Hindlimb muscle (tissue), 1 donor: ENCODE results near the gene PPARA. TPM values are rescaled to one million over a fixed set of nuclear protein-coding genes. Genes with fewer than 3 reads are reported as not detected.

Source experiments
- DNase-seq: peaks from one replicate; pipeline ENCODE4 v3.0.0-alpha.2; 2013
- polyA plus RNA-seq: library from polyadenylated mRNA; unstranded; fragments of 120-200 nt; gene quantifications from one replicate; pipeline ENCODE4 v1.2.1, GENCODE V29; 2013; ENCODE audit not compliant: insufficient read length

Gene PPARA
- 24.5 TPM for polyA plus RNA-seq

GRCh38 chr22:46150034-46150654 is at the start of gene PPARA:
TSS of gene PPARA (plus strand) at chr22:46150526. CDS start at chr22:46198384, 47,858 bp downstream.
- peak; percentile 91 for DNase-seq

GRCh38 chr22:46102159-46102558 is 48.2 kb upstream of the PPARA start:
- no peak for DNase-seq

- no peak for DNase-seq
These were observed 47.6 kb upstream of the PPARA start for GRCh38 chr22:46102752-46103151.

- no peak for DNase-seq
These were observed 47.1 kb upstream of the PPARA start for GRCh38 chr22:46103181-46103580.

- no peak for DNase-seq
These were observed 46.7 kb upstream of the PPARA start for GRCh38 chr22:46103664-46104063.

GRCh38 chr22:46104170-46104880 is 46.0 kb upstream of the PPARA start:
- DNase-seq: no peak

GRCh38 chr22:46104881-46105493 is 45.3 kb upstream of the PPARA start:
- DNase-seq: no peak

GRCh38 chr22:46105494-46106278 is 44.6 kb upstream of the PPARA start:
- DNase-seq: no peak

- no peak for DNase-seq
These were observed 43.9 kb upstream of the PPARA start for GRCh38 chr22:46106279-46107022.

GRCh38 chr22:46107089-46107664 is 43.1 kb upstream of the PPARA start:
- no peak for DNase-seq

GRCh38 chr22:46107753-46108563 is 42.4 kb upstream of the PPARA start:
- DNase-seq: no peak

- DNase-seq: no peak
These were observed 41.5 kb upstream of the PPARA start for GRCh38 chr22:46108564-46109473.

GRCh38 chr22:46109474-46110003 is 40.8 kb upstream of the PPARA start:
- no peak for DNase-seq

GRCh38 chr22:46110215-46110614 is 40.1 kb upstream of the PPARA start:
- DNase-seq: no peak

GRCh38 chr22:46111645-46112306 is 38.5 kb upstream of the PPARA start:
- no peak for DNase-seq

- no peak for DNase-seq
These were observed 37.9 kb upstream of the PPARA start for GRCh38 chr22:46112405-46112804.

- no peak for DNase-seq
These were observed 37.0 kb upstream of the PPARA start for GRCh38 chr22:46113110-46113909.

- no peak for DNase-seq
These were observed 36.3 kb upstream of the PPARA start for GRCh38 chr22:46113910-46114517.
